GM21447 (cell line): ENCODE results near the gene GOLGA1.
"Not testable (repeated sequence)": the region's sequence is repeated elsewhere in the genome, so short reads cannot be mapped to it uniquely, and the experiment has no call there.

Experiments used
- ATAC-seq: cut with Tn5 transposase; IDR thresholded peaks from one replicate; pipeline ENCODE4 v1.9.1; 2021; ENCODE audit not compliant: unreplicated experiment

Gene GOLGA1

GRCh38 chr9:124840300-124840833 is 100.5 kb downstream of the GOLGA1 start:
- no peak for ATAC-seq

- ATAC-seq = no peak
These were observed 101.1 kb downstream of the GOLGA1 start for GRCh38 chr9:124839612-124840299.

- not testable (repeated sequence) for ATAC-seq
These were observed 102.2 kb downstream of the GOLGA1 start for GRCh38 chr9:124838567-124839275.

- not testable (repeated sequence) for ATAC-seq
These were observed 102.8 kb downstream of the GOLGA1 start for GRCh38 chr9:124838132-124838531.

- no peak for ATAC-seq
These were observed 105.8 kb downstream of the GOLGA1 start for GRCh38 chr9:124835026-124835557.

GRCh38 chr9:124834591-124834990 is 106.3 kb downstream of the GOLGA1 start:
- ATAC-seq = no peak

GRCh38 chr9:124831642-124832364 is 109.1 kb downstream of the GOLGA1 start:
- ATAC-seq = no peak

GRCh38 chr9:124830593-124830992 is 110.3 kb downstream of the GOLGA1 start:
- no peak for ATAC-seq

GRCh38 chr9:124829334-124829669 is 111.6 kb downstream of the GOLGA1 start:
- no peak for ATAC-seq

GRCh38 chr9:124828489-124829333 is 112.2 kb downstream of the GOLGA1 start:
- ATAC-seq = no peak
